Panc1 (cell line): Measurements from ENCODE around the gene DNAH12.

ENCODE experiments used
- CTCF ChIP-seq: fragments of 450-650 bp; IDR thresholded peaks from 2 replicates; pipeline ENCODE4 v1.5.1; 2017; ENCODE audit warnings: mild to moderate bottlenecking
- POLR2AphosphoS5 ChIP-seq: IDR thresholded peaks from 2 replicates; pipeline ENCODE4 v1.6.1; 2012; ENCODE audit warnings: mild to moderate bottlenecking, low read depth, low read length, moderate library complexity
- SIN3A ChIP-seq: IDR thresholded peaks from 2 replicates; pipeline ENCODE4 v1.6.1; 2012; ENCODE audit warnings: low read depth, mild to moderate bottlenecking, low read length, moderate library complexity, borderline replicate concordance; ENCODE audit not compliant: insufficient read depth
- TCF7L2 ChIP-seq: IDR thresholded peaks from 2 replicates; pipeline ENCODE4 v1.6.1; 2011; ENCODE audit warnings: mild to moderate bottlenecking, low read depth, low read length, inconsistent platforms
- TF ChIP-seq, protein P1 (sequence below), 2 experiments: IDR thresholded peaks; 2 replicates each; pipeline ENCODE4 v1.6.1; 2011 to 2012; ENCODE audit warnings: low read depth in 2 of 2, control low read depth in 1 of 2, low read length in 1 of 2, mild to moderate bottlenecking in 1 of 2, moderate library complexity in 1 of 2; ENCODE audit not compliant: insufficient read depth in 1 of 2

GRCh38 chr3:57292159-57292896, 251.8 kb downstream of the DNAH12 start, which contains the start of gene ASB14:
- TF ChIP-seq CTCF, result no peak
- TF ChIP-seq POLR2AphosphoS5, result no peak
- no peak for TF ChIP-seq SIN3A
- no peak for TF ChIP-seq TCF7L2
- TF ChIP-seq, protein P1, sequence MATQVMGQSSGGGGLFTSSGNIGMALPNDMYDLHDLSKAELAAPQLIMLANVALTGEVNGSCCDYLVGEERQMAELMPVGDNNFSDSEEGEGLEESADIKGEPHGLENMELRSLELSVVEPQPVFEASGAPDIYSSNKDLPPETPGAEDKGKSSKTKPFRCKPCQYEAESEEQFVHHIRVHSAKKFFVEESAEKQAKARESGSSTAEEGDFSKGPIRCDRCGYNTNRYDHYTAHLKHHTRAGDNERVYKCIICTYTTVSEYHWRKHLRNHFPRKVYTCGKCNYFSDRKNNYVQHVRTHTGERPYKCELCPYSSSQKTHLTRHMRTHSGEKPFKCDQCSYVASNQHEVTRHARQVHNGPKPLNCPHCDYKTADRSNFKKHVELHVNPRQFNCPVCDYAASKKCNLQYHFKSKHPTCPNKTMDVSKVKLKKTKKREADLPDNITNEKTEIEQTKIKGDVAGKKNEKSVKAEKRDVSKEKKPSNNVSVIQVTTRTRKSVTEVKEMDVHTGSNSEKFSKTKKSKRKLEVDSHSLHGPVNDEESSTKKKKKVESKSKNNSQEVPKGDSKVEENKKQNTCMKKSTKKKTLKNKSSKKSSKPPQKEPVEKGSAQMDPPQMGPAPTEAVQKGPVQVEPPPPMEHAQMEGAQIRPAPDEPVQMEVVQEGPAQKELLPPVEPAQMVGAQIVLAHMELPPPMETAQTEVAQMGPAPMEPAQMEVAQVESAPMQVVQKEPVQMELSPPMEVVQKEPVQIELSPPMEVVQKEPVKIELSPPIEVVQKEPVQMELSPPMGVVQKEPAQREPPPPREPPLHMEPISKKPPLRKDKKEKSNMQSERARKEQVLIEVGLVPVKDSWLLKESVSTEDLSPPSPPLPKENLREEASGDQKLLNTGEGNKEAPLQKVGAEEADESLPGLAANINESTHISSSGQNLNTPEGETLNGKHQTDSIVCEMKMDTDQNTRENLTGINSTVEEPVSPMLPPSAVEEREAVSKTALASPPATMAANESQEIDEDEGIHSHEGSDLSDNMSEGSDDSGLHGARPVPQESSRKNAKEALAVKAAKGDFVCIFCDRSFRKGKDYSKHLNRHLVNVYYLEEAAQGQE (IDR thresholded peaks at IDR 0.05; ENCODE audit: insufficient read depth in 1 of 2, low read depth in 2 of 2, low read length in 1 of 2), result no peak
